ENCODE data around the gene TOMM7. TPM values are rescaled to one million over a fixed set of nuclear protein-coding genes. Genes with fewer than 3 reads are reported as not detected.

TOMM7 gene
- total RNA-seq, 2 donors from 2014 or later = 335 to 356 TPM

DNA sequence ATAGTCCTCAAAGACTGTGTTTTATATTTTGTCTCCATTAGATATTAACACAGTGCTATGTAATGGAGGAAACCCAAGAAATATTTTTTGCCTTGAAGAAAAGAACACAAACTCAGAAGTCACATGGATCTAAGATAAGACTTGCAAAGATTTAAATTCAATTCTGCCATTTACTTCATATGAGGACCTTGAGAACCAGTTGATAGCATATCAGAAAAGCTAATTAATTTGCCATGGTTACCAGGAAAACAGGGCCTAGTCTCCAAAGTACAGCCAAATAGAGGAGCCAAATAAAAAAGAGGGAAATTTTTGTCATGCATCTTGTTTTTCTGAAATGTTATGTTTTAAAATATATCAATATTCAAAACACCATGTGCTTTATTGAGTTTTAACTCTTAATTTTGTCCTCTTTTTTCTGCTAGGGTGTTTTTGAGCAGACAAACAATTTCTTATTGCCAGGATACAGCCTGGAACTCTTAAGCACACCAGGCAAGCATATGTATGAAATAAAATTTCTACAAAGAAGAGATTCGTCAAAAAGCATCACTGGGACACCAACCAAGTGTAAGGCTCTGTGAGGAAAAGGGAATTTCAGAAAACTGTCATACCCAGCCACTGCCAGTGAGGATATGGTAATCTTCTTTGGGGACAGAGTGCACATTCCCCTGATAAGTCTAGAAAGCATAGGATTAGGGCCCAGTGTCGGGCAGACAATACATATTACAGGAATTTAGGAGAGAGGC, 10.6 kb upstream of the TOMM7 start:
- Histone ChIP-seq H3K4me1 (ENCODE audit: control insufficient read depth, insufficient read depth, low read length) (peaks cover 4% of the 10 kb centered on the region), H3K36me3 (ENCODE audit: control insufficient read depth, insufficient read depth, low read length) (no peaks in the 10 kb centered on the region), H3K4me3 (ENCODE audit: low read length) (peak overlapping the region; percentile 57), H3K27ac (ENCODE audit: low read depth, low read length) (no peak overlapping the region), H3K9me3 (ENCODE audit: control insufficient read depth, low read length) (no peaks in the 10 kb centered on the region), H3K9ac (ENCODE audit: extremely low read depth, low read length, poor library complexity, severe bottlenecking) (peak overlapping the region; percentile 66), H3K27me3 (ENCODE audit: control insufficient read depth, insufficient read depth, low read length, poor library complexity, severe bottlenecking) (no peaks in the 10 kb centered on the region)
- WGBS, 2 experiments (ENCODE audit: insufficient coverage in 1 of 2, insufficient read length in 1 of 2) = 70 to 81% methylated on average over 2 of the region's 2 CpGs
- Mint-ChIP-seq H3K27me3 (ENCODE audit: insufficient read depth) (peaks cover 3% of the 10 kb centered on the region), H3K4me3 (no peak overlapping the region), H3K36me3 (ENCODE audit: low read depth) (no peaks in the 10 kb centered on the region), H3K4me1 (peaks cover 18% of the 10 kb centered on the region), H3K27ac (peak overlapping the region; percentile 0), H3K9me3 (no peaks in the 10 kb centered on the region)
- peak; percentile 20 for DNase-seq
- TF ChIP-seq, protein P1, sequence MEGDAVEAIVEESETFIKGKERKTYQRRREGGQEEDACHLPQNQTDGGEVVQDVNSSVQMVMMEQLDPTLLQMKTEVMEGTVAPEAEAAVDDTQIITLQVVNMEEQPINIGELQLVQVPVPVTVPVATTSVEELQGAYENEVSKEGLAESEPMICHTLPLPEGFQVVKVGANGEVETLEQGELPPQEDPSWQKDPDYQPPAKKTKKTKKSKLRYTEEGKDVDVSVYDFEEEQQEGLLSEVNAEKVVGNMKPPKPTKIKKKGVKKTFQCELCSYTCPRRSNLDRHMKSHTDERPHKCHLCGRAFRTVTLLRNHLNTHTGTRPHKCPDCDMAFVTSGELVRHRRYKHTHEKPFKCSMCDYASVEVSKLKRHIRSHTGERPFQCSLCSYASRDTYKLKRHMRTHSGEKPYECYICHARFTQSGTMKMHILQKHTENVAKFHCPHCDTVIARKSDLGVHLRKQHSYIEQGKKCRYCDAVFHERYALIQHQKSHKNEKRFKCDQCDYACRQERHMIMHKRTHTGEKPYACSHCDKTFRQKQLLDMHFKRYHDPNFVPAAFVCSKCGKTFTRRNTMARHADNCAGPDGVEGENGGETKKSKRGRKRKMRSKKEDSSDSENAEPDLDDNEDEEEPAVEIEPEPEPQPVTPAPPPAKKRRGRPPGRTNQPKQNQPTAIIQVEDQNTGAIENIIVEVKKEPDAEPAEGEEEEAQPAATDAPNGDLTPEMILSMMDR (conservative IDR thresholded peaks at IDR 0.05) = no peak

DNA sequence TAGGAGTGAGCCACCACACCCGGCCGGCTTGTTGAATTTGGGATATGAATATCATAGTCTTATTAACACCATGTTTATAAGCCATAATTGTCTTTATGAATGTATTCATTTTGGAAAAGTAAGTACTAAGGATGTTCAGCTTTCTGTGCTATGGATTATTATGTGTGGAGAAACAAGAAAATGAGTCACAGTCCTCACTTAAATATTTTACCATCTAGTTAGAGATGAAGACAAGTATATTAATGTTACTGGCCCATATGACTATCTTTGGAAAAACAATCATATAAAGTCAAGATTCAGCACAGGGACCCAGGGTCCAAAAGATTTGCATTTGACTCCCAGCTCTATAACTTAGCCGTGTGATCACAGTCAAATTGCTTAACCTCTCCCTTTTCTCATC, 9.8 kb upstream of the TOMM7 start:
- Histone ChIP-seq H3K36me3 (ENCODE audit: control insufficient read depth, insufficient read depth, low read length) (no peaks in the 10 kb centered on the region), H3K9ac (ENCODE audit: extremely low read depth, low read length, poor library complexity, severe bottlenecking) (no peak overlapping the region), H3K27ac (ENCODE audit: low read depth, low read length) (no peak overlapping the region), H3K27me3 (ENCODE audit: control insufficient read depth, insufficient read depth, low read length, poor library complexity, severe bottlenecking) (no peaks in the 10 kb centered on the region), H3K9me3 (ENCODE audit: control insufficient read depth, low read length) (no peaks in the 10 kb centered on the region), H3K4me1 (ENCODE audit: control insufficient read depth, insufficient read depth, low read length) (peaks cover 4% of the 10 kb centered on the region), H3K4me3 (ENCODE audit: low read length) (no peak overlapping the region)
- peaks cover 18% of the 10 kb centered on the region for H3K4me1 Mint-ChIP-seq
- H3K4me3 Mint-ChIP-seq = no peak overlapping the region
- 85 to 100% methylated on average over 1 of the region's 3 CpGs for WGBS, 2 experiments (ENCODE audit: insufficient coverage in 1 of 2, insufficient read length in 1 of 2)
- no peaks in the 10 kb centered on the region for H3K9me3 Mint-ChIP-seq
- H3K27me3 Mint-ChIP-seq (ENCODE audit: insufficient read depth) = peaks cover 3% of the 10 kb centered on the region
- H3K36me3 Mint-ChIP-seq (ENCODE audit: low read depth) = no peaks in the 10 kb centered on the region
- H3K27ac Mint-ChIP-seq = no peak overlapping the region
- TF ChIP-seq, protein P1 (conservative IDR thresholded peaks at IDR 0.05) = no peak
- DNase-seq = no peak

DNA sequence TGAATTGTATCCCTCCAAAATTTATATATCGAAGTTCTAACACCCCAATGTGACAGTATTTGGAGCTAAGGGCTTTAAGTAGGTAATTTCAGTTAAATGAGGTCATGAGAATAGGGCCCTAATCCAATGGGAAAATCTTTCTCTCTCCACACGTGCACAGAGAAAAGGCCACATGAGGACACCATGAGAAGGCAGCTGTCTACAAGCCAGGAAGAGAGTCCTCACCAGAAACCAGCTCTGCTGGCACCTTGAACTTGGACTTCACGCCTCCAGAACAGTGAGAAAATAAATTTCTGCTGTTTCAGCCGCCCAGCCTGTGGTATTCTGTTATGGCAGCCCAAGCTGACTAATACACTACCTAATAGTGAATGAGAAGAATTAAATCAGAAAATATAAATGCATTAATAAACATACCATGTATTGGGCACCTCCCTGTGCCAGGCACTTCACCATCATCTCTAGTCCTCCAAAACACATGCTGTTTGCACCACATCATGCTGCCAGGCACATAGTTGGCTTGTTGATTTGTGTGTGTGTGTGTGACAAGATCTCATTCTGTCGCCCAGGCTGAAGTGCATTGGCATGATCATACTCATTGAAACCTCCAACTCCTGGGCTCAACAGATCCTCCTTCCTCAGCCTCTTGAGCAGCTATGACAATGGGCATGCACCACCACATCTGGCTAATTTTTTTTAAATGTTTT, 9.1 kb upstream of the TOMM7 start:
- no peaks in the 10 kb centered on the region for H3K36me3 Mint-ChIP-seq (ENCODE audit: low read depth)
- Histone ChIP-seq H3K27ac (ENCODE audit: low read depth, low read length) (no peak overlapping the region), H3K36me3 (ENCODE audit: control insufficient read depth, insufficient read depth, low read length) (no peaks in the 10 kb centered on the region)

More for the DNA sequence above, 9.1 kb upstream of the TOMM7 start:
- Histone ChIP-seq H3K4me1 (ENCODE audit: control insufficient read depth, insufficient read depth, low read length) (peaks cover 4% of the 10 kb centered on the region), H3K9ac (ENCODE audit: extremely low read depth, low read length, poor library complexity, severe bottlenecking) (no peak overlapping the region), H3K27me3 (ENCODE audit: control insufficient read depth, insufficient read depth, low read length, poor library complexity, severe bottlenecking) (no peaks in the 10 kb centered on the region), H3K4me3 (ENCODE audit: low read length) (no peak overlapping the region), H3K9me3 (ENCODE audit: control insufficient read depth, low read length) (no peaks in the 10 kb centered on the region)
- no peak for DNase-seq
- Mint-ChIP-seq H3K27ac (no peak overlapping the region), H3K9me3 (no peaks in the 10 kb centered on the region), H3K27me3 (ENCODE audit: insufficient read depth) (peaks cover 3% of the 10 kb centered on the region), H3K4me3 (no peak overlapping the region), H3K4me1 (peaks cover 18% of the 10 kb centered on the region)
- WGBS, 2 experiments (ENCODE audit: insufficient coverage in 1 of 2, insufficient read length in 1 of 2) = 82 to 100% methylated on average over 3 to 5 of the region's 5 CpGs
- TF ChIP-seq, protein P1 (conservative IDR thresholded peaks at IDR 0.05) = no peak
